ENCODE measurements around the gene RAD23B.
A peak's percentile ranks its signal among the peaks of the same experiment; 100 is the strongest.

The RAD23B gene

GRCh38 chr9:107282759-107283622 lies at the start of gene RAD23B:
RAD23B (plus strand) TSS chr9:107283279; CDS start chr9:107283630, 351 bp downstream.
- no peak for TF ChIP-seq CTCF (conservative IDR thresholded peaks at IDR 0.05)
- peak within 1 kb of the TSS; percentile 100 for H3K27ac ChIP-seq

GRCh38 chr9:107235765-107236442 lies 47.2 kb upstream of the RAD23B start:
- no peak overlapping the region for H3K27ac ChIP-seq
- no peak for TF ChIP-seq CTCF (conservative IDR thresholded peaks at IDR 0.05)

GRCh38 chr9:107237873-107238272 lies 45.2 kb upstream of the RAD23B start:
- TF ChIP-seq CTCF (conservative IDR thresholded peaks at IDR 0.05), result no peak
- H3K27ac ChIP-seq, result no peak overlapping the region

GRCh38 chr9:107239474-107239873 lies 43.6 kb upstream of the RAD23B start:
- H3K27ac ChIP-seq, result no peak overlapping the region
- TF ChIP-seq CTCF (conservative IDR thresholded peaks at IDR 0.05), result peak; percentile 78

DNA sequence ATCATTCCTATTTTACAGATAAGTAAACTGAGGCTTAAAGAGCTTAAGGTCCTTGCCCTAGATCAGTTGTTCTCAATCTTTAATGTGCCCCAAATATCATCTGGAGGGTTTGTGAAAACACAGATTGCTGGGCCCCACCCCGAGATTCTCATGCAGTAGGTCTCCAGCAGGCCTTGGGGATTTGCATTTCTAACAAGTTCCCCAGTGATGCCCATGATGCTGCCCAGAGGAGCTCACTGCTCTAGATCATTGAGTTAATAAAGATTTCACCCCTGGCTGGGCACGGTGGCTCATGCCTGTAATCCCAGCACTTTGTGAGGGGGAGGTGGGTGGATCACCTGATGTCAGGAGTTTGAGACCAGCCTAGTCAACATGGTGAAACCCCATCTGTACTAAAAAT lies 42.8 kb upstream of the RAD23B start:
- no peak for TF ChIP-seq CTCF (conservative IDR thresholded peaks at IDR 0.05)
- H3K27ac ChIP-seq, result no peak overlapping the region

DNA sequence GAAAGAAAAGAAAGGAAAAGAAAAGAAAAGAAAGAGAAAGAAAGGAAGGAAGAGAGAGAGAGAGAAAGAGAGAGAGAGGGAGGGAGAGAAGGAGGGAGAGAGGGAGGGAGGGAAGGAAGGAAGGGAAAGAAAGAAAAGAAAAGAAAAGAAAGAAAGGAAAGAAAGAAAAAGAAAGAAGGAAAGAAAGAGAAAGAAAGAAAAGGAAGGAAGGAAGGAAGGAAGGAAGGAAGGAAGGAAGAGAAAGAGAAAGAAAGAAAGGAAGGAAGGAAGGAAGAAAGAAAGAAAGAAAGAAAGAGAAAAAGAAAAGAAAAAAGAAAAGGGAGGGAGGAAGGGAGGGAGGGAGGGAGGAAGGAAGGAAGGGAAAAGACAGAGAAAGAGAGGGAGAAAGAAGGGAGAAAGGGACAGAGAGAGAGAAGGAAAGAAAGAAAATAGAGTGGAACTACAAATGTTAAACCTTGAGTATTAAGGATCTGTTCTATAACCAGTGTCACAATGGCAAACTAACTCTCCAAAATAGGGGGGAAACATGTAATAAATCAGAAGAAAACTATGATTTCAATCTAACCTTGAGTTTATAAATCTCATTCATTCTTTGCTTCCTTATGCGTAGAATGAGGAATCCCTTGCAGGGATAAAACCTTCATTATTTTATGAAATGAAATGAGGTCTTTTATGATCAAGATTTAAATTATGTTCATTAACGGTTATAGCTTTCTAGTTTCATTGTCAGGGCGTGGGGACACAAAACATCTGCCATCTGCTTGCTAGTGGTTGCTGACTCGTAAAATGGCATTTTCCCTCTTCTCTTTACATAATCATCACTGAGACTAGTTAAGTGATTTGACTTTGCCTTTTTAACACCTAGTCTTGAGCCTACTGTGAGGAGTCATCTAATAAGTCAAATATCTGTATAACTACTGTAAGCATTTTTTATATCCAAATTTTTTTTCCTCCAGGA lies 40.7 kb upstream of the RAD23B start:
- no peak overlapping the region for H3K27ac ChIP-seq
- no peak for TF ChIP-seq CTCF (conservative IDR thresholded peaks at IDR 0.05)

All from VCaP (cell line).